ENCODE measurements around the gene FGF2.

DNA sequence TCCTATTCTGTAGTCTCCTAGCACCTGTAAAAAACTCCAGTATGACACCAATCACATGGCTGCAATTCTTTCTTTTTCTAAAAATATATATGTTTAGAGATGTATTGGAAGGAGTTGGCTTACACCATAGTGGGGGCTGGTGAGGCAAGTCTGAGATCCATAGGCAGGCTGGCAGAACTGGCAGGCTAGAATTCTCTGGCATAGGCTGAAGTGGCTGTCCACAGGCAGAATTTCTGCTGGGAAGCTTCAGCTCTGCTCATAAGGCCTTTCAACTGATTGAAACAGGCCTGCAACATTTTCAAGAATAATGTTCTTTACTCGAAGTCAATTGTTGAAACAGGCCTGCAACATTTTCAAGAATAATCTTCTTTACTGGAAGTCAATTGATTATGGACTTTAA, 37.0 kb downstream of the FGF2 start:
- TF ChIP-seq GATA2 (CRISPR knock-in tag; IDR thresholded peaks at IDR 0.05) (no peak), EP300 (IDR thresholded peaks at IDR 0.05; ENCODE audit: borderline replicate concordance in 1 of 2, low read depth in 1 of 2, low read length in 1 of 2) (no peak), EZH2phosphoT487 (IDR thresholded peaks at IDR 0.05; ENCODE audit: borderline replicate concordance, low read depth) (no peak), POLR2AphosphoS5 (IDR thresholded peaks at IDR 0.05; ENCODE audit: low read depth, low read length) (no peak), GABPA (IDR thresholded peaks at IDR 0.05; ENCODE audit: low read depth) (no peak), MXI1 (IDR thresholded peaks at IDR 0.05; ENCODE audit: low read depth, low read length) (no peak), RAD21 (IDR thresholded peaks at IDR 0.05; ENCODE audit: low read length) (no peak)
- TF ChIP-seq, protein P1, sequence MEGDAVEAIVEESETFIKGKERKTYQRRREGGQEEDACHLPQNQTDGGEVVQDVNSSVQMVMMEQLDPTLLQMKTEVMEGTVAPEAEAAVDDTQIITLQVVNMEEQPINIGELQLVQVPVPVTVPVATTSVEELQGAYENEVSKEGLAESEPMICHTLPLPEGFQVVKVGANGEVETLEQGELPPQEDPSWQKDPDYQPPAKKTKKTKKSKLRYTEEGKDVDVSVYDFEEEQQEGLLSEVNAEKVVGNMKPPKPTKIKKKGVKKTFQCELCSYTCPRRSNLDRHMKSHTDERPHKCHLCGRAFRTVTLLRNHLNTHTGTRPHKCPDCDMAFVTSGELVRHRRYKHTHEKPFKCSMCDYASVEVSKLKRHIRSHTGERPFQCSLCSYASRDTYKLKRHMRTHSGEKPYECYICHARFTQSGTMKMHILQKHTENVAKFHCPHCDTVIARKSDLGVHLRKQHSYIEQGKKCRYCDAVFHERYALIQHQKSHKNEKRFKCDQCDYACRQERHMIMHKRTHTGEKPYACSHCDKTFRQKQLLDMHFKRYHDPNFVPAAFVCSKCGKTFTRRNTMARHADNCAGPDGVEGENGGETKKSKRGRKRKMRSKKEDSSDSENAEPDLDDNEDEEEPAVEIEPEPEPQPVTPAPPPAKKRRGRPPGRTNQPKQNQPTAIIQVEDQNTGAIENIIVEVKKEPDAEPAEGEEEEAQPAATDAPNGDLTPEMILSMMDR (IDR thresholded peaks at IDR 0.05): no peak
- TF ChIP-seq, protein P2, sequence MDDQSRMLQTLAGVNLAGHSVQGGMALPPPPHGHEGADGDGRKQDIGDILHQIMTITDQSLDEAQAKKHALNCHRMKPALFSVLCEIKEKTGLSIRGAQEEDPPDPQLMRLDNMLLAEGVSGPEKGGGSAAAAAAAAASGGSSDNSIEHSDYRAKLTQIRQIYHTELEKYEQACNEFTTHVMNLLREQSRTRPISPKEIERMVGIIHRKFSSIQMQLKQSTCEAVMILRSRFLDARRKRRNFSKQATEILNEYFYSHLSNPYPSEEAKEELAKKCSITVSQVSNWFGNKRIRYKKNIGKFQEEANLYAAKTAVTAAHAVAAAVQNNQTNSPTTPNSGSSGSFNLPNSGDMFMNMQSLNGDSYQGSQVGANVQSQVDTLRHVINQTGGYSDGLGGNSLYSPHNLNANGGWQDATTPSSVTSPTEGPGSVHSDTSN (IDR thresholded peaks at IDR 0.05): no peak
- TF ChIP-seq, protein P3, sequence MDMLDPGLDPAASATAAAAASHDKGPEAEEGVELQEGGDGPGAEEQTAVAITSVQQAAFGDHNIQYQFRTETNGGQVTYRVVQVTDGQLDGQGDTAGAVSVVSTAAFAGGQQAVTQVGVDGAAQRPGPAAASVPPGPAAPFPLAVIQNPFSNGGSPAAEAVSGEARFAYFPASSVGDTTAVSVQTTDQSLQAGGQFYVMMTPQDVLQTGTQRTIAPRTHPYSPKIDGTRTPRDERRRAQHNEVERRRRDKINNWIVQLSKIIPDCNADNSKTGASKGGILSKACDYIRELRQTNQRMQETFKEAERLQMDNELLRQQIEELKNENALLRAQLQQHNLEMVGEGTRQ (IDR thresholded peaks at IDR 0.05; ENCODE audit: borderline replicate concordance, low read depth, low read length): no peak

Data from SK-N-SH (cell line).